Measurements from ENCODE around the gene UNC119. TPM values are rescaled to one million over a fixed set of nuclear protein-coding genes. Genes with fewer than 3 reads are reported as not detected.

The UNC119 gene
- polyA plus RNA-seq, 2 of the 4 experiments (the other 2 are of a cell fraction), result 27.8 to 50.5 TPM

DNA sequence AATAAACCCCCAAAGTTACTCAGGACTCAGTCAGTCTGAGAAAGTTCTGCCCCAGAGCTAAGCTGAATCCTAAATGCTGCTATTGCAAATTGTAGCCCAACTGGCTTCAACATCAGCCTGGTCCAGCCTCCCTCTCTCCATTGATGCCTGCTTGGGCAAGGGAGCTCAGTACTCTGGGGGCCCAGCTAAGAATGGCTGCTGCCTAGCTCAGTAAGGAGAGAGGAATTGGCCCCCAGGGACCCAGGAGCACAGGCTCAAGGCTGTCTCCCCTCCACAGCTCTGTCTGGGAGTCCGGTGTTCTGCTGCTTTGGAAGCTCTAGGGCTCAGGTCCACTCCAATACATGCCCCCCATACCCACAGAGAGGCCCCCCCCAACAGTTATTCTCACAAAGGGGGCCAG lies 1.6 kb downstream of the UNC119 start:
- ChIA-PET POLR2A (no interaction called here), CTCF (interaction anchor here (1.0 to 12.8 kb wide), 8 partner anchors 8 to 300 kb away, joined by 3 to 188 read pairs (median 12); no protein-coding TSS in a partner anchor)
- Histone ChIP-seq H3K9me3 (no peaks in the 10 kb centered on the region), H3K4me1 (peaks cover 11% of the 10 kb centered on the region), H3K27ac (no peak overlapping the region), H3K4me2 (no peak overlapping the region; the same call in 2 of the 3 replicates), H3K4me3 (no peak overlapping the region)
- WGBS (ENCODE audit: missing lambda C conversion rate), result 91% methylated on average over 1 of the region's 1 CpG
- FAIRE-seq (no peak), DNase-seq (ENCODE audit: low read depth in 1 of 2, low spot score in 1 of 2) (no peak), ATAC-seq (no peak)
- TF ChIP-seq CEBPB (IDR thresholded peaks at IDR 0.05) (no peak), CBX2 (IDR thresholded peaks at IDR 0.05; ENCODE audit: borderline replicate concordance, low read depth) (no peak), ZFP36 (IDR thresholded peaks at IDR 0.05; ENCODE audit: borderline replicate concordance, partially characterized antibody) (no peak), TFCP2L1 (CRISPR knock-in tag; IDR thresholded peaks at IDR 0.05) (no peak), PHF8 (IDR thresholded peaks at IDR 0.05; ENCODE audit: borderline replicate concordance, low read depth) (no peak)
- TF ChIP-seq, protein P1, sequence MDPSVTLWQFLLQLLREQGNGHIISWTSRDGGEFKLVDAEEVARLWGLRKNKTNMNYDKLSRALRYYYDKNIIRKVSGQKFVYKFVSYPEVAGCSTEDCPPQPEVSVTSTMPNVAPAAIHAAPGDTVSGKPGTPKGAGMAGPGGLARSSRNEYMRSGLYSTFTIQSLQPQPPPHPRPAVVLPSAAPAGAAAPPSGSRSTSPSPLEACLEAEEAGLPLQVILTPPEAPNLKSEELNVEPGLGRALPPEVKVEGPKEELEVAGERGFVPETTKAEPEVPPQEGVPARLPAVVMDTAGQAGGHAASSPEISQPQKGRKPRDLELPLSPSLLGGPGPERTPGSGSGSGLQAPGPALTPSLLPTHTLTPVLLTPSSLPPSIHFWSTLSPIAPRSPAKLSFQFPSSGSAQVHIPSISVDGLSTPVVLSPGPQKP (IDR thresholded peaks at IDR 0.05; ENCODE audit: low read depth, low read length), result no peak
- TF ChIP-seq, protein P2, sequence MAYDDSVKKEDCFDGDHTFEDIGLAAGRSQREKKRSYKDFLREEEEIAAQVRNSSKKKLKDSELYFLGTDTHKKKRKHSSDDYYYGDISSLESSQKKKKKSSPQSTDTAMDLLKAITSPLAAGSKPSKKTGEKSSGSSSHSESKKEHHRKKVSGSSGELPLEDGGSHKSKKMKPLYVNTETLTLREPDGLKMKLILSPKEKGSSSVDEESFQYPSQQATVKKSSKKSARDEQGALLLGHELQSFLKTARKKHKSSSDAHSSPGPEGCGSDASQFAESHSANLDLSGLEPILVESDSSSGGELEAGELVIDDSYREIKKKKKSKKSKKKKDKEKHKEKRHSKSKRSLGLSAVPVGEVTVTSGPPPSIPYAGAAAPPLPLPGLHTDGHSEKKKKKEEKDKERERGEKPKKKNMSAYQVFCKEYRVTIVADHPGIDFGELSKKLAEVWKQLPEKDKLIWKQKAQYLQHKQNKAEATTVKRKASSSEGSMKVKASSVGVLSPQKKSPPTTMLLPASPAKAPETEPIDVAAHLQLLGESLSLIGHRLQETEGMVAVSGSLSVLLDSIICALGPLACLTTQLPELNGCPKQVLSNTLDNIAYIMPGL (CRISPR knock-in tag; IDR thresholded peaks at IDR 0.05; ENCODE audit: borderline replicate concordance), result no peak

DNA sequence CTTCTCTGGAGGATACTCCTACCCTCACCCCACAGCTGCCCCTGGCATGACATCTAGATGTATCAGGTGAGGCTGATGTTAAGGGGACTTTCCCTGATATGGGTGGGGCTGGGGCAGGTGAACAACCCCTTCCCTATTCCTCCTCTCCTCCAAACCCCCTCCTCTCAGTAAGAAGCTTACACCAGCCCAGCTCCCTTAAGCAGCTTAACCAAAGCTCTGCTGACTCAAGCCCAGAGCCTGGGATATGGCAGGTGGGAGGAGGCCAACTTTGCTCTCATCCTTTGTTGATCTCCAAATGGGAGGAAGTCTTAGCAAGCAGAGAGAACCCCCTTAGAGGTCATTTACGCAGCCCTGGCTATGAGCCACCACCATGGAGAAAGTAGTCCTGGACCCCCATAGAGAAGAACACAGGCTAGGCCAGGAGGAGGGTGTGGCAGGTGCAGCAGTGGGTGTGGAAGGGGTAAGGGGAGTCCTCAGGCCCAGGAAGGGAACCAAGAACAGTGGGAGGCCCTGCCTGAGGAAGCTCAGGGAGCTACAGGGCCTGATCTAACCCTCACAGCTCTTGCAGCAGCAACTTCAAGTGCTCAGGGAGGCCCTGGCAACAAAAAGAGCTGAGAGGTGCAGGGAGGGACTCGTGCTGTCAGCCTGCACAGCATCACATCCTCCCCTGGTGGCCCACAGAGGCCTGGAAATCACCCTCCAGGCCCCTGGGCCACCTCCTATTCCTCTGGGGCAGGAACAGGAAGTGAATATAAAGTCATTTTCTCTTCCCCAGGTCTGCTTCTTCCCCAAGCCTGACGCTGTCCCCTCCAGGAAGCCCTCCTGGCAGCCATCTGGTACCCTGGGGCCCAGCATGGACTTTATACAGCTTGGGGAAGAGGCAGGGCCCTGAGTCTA lies 2.9 kb downstream of the UNC119 start:
- H3K9me3 ChIP-seq, result no peaks in the 10 kb centered on the region
- H3K4me1 ChIP-seq, result peaks cover 11% of the 10 kb centered on the region
- no peak for DNase-seq (ENCODE audit: low read depth in 1 of 2, low spot score in 1 of 2)
- WGBS (ENCODE audit: missing lambda C conversion rate), result 82% methylated on average over 3 of the region's 3 CpGs
- no peak for ATAC-seq
- ChIA-PET CTCF (interaction anchor here (0.6 to 12.8 kb wide), 20 partner anchors 8 to 491 kb away, joined by 3 to 188 read pairs (median 5); partner anchors contain the start of gene PIGS), POLR2A (no interaction called here)
- no peak overlapping the region for H3K4me2 ChIP-seq
- no peak overlapping the region for H3K27ac ChIP-seq
- no peak overlapping the region for H3K4me3 ChIP-seq
- FAIRE-seq, result no peak
- TF ChIP-seq TFCP2L1 (CRISPR knock-in tag; IDR thresholded peaks at IDR 0.05) (no peak), PHF8 (IDR thresholded peaks at IDR 0.05; ENCODE audit: borderline replicate concordance, low read depth) (no peak), HOXB5 (CRISPR knock-in tag; IDR thresholded peaks at IDR 0.05) (no peak), ZSCAN20 (CRISPR knock-in tag; IDR thresholded peaks at IDR 0.05) (no peak), BHLHE40 (IDR thresholded peaks at IDR 0.05; ENCODE audit: low read depth, low read length) (no peak), EP300 (IDR thresholded peaks at IDR 0.05) (no peak), RFX5 (IDR thresholded peaks at IDR 0.05) (no peak), GATA3 (IDR thresholded peaks at IDR 0.05; ENCODE audit: borderline replicate concordance) (no peak), MAZ (IDR thresholded peaks at IDR 0.05; ENCODE audit: borderline replicate concordance, low read depth, low read length) (no peak), JUNB (IDR thresholded peaks at IDR 0.05) (no peak), MAFK (IDR thresholded peaks at IDR 0.05; ENCODE audit: partially characterized antibody) (no peak), CHD2 (IDR thresholded peaks at IDR 0.05; ENCODE audit: low read length, partially characterized antibody) (no peak), NR3C1 (IDR thresholded peaks at IDR 0.05) (no peak)
- TF ChIP-seq, protein P3, sequence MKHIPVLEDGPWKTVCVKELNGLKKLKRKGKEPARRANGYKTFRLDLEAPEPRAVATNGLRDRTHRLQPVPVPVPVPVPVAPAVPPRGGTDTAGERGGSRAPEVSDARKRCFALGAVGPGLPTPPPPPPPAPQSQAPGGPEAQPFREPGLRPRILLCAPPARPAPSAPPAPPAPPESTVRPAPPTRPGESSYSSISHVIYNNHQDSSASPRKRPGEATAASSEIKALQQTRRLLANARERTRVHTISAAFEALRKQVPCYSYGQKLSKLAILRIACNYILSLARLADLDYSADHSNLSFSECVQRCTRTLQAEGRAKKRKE (CRISPR knock-in tag; IDR thresholded peaks at IDR 0.05; ENCODE audit: low read depth), result no peak
- TF ChIP-seq, protein P4, sequence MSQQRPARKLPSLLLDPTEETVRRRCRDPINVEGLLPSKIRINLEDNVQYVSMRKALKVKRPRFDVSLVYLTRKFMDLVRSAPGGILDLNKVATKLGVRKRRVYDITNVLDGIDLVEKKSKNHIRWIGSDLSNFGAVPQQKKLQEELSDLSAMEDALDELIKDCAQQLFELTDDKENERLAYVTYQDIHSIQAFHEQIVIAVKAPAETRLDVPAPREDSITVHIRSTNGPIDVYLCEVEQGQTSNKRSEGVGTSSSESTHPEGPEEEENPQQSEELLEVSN (IDR thresholded peaks at IDR 0.05; ENCODE audit: borderline replicate concordance, low read depth), result no peak
- TF ChIP-seq, protein P2 (CRISPR knock-in tag; IDR thresholded peaks at IDR 0.05; ENCODE audit: borderline replicate concordance), result no peak
